Sigmoid colon (tissue), 4 donors: ENCODE measurements around the gene FRY.

Experiments
- POLR2A ChIP-seq, 2 donors: fragments of 450-650 bp; IDR thresholded peaks; one replicate each; pipeline ENCODE4 v1.6.1; 2016; ENCODE audit warnings: antibody characterized with exemption in 2 of 2, mild to moderate bottlenecking in 2 of 2, moderate library complexity in 2 of 2
- POLR2AphosphoS5 ChIP-seq, 4 donors: sonication (generic); formaldehyde crosslinking; IDR thresholded peaks; one replicate each; pipeline ENCODE4 v1.6.1; 2017; ENCODE audit warnings: antibody characterized with exemption in 4 of 4

DNA sequence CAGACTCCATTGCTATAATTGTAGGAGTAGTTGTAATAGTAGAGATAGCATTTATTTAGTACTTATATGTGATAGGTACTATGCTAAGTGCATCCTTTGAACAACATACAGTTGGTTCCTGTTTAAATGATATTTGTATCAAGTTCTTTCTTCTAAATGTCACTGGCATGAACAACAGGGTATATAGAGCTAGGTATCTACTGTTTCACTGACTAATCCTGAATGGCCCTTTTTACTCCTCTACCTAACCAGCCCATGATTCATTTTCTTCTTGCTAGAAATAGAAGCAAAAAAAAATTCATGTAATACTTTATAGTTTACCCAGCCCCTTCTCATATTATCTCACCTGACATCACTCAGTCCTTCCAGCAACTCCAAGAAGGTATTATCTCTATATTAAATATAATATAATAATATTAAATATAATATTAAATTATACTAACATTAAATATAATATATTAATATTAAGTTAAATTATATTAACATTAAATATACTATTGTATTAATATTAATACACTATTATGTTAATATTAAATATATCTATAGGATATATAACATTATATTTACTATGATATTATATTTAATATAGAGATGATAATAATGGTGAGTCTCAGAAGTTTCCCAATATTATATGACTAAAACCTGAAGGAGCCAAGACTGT lies 74.2 kb downstream of the FRY start:
- TF ChIP-seq POLR2A (IDR thresholded peaks at IDR 0.05) = no peak
- no peak for TF ChIP-seq POLR2AphosphoS5 (IDR thresholded peaks at IDR 0.05)
